RWPE1 (cell line): ENCODE data around the gene CYP2C8.
"Not testable (repeated sequence)": the region's sequence is repeated elsewhere in the genome, so short reads cannot be mapped to it uniquely, and the experiment has no call there.

Source experiments
- CTCF ChIA-PET: fragments of 350-600 bp; sonication (Branson Sonifier 250); formaldehyde crosslinking; extraction: SDS; loops from one replicate; lab custom pipeline; 2021; lab: Yijun Ruan, JAX
- POLR2A ChIA-PET: fragments of 400-600 bp; formaldehyde crosslinking; extraction: SDS; loops from one replicate; lab custom pipeline; 2020; ENCODE audit warnings: antibody characterized with exemption; ENCODE audit not compliant: low non-redundant PET; lab: Yijun Ruan, JAX
- DNase-seq: peaks from one replicate; pipeline ENCODE4 v3.0.0; 2012; ENCODE audit warnings: low spot score
- H3K27ac ChIP-seq: fragments of 450-650 bp; 2 replicates; pipeline ENCODE4 v1.5.1; 2017
- CTCF ChIP-seq: fragments of 450-650 bp; conservative IDR thresholded peaks from 2 replicates; pipeline ENCODE4 v1.5.1; 2017; ENCODE audit warnings: low read depth, mild to moderate bottlenecking

Gene CYP2C8

GRCh38 chr10:95069286-95069685 is at the start of gene CYP2C8:
CYP2C8 (minus strand) TSS chr10:95069497; CDS start chr10:95069402, 95 bp downstream.
- DNase-seq = no peak
- no peak within 1 kb of the TSS for H3K27ac ChIP-seq
- ChIA-PET POLR2A (no interaction called here), CTCF (no interaction called here)
- no peak for TF ChIP-seq CTCF

DNA sequence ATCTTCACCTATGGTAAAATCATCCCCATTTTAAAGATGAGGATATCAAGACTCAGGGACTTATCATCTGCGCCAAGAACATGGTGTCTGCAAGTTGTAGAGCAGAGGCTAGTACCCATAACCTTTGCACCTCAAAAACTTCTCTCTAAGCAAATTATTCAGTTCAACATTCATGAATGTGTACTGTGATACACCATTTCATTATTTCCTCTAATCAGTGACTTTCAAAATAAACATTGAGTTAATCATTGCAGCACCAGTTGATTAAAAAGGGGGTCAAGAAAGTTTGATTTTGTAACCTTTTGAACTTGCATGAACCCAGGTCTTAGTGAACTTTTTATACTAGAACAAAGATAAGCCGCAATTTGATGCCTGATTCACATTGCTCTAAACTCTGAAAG is 47.6 kb upstream of the CYP2C8 start:
- no peak for DNase-seq
- ChIA-PET CTCF (interaction anchor here (0.7 kb wide), 1 partner anchor 827 kb away, joined by 3 read pairs; no protein-coding TSS in a partner anchor), POLR2A (no interaction called here)
- TF ChIP-seq CTCF = no peak
- H3K27ac ChIP-seq = no peak overlapping the region

GRCh38 chr10:95110823-95111222 is 41.5 kb upstream of the CYP2C8 start:
- CTCF ChIA-PET, POLR2A ChIA-PET, H3K27ac ChIP-seq, DNase-seq: not testable (repeated sequence)

DNA sequence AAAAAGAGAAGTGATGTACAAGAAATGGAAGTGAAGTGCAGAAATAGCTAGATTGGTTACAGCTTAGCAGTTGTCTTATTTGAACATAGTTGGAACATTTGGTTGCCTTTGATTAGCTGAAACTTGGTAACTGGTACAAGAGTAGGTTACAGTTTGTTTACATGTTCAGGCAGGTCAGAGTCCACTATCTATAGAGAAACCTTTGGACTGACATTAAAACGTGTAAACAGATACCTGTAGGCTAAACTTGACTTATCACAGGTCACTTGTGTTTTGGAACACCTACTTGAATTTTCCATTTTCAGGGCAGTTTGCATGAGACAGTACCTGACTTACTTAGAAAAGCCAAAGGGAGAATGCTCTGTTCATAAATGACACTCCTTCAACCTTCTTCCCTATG is 28.5 kb upstream of the CYP2C8 start:
- H3K27ac ChIP-seq = no peak overlapping the region
- DNase-seq = no peak
- CTCF ChIA-PET = interaction anchor here (0.6 kb wide), 1 partner anchor 15 kb away, joined by 3 read pairs; no protein-coding TSS in a partner anchor
- TF ChIP-seq CTCF = no peak
- POLR2A ChIA-PET = no interaction called here

GRCh38 chr10:95096143-95096542 is 26.8 kb upstream of the CYP2C8 start:
- no peak for TF ChIP-seq CTCF
- no peak overlapping the region for H3K27ac ChIP-seq
- CTCF ChIA-PET = no interaction called here
- POLR2A ChIA-PET = no interaction called here
- no peak for DNase-seq

GRCh38 chr10:95079626-95080025 is 10.3 kb upstream of the CYP2C8 start:
- DNase-seq, POLR2A ChIA-PET, H3K27ac ChIP-seq: not testable (repeated sequence)
- CTCF ChIA-PET = interaction anchor here (0.6 kb wide), 1 partner anchor 10 kb away, joined by 3 read pairs; no protein-coding TSS in a partner anchor

- CTCF ChIA-PET = no interaction called here
- no peak for TF ChIP-seq CTCF
- no peak overlapping the region for H3K27ac ChIP-seq
- POLR2A ChIA-PET = no interaction called here
- no peak for DNase-seq
Measured at GRCh38 chr10:95077556-95077955, 8.3 kb upstream of the CYP2C8 start.

- POLR2A ChIA-PET = no interaction called here
- no peak for DNase-seq
- TF ChIP-seq CTCF = no peak
- CTCF ChIA-PET = no interaction called here
- H3K27ac ChIP-seq = no peak overlapping the region
Measured at GRCh38 chr10:95071107-95071660, 1.9 kb upstream of the CYP2C8 start.

DNA sequence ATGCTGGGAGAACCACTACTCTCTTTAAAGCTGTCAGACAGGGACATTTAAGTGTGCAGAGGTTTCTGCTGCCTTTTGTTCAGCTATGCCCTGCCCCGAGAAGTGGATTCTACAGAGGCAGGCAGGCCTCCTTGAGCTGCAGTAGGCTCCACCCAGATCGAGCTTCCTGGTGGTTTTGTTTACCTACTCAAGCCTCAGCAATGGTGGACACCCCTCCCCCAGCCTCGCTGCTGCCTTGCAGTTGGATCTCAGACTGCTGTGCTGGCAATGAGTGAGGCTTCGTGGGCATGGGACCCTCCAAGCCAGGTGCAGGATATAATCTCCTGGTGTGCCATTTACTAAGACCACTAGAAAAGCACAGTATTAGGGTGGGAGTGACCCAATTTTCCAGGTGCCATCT is 5.2 kb downstream of the CYP2C8 start:
- DNase-seq, POLR2A ChIA-PET, CTCF ChIA-PET, H3K27ac ChIP-seq: not testable (repeated sequence)
